Stomach (tissue), 4 donors: ENCODE data around the gene STIM1.

ENCODE experiments used
- EP300 ChIP-seq: sonication (generic); formaldehyde crosslinking; IDR thresholded peaks from one replicate; pipeline ENCODE4 v1.6.1; 2017; ENCODE audit warnings: antibody characterized with exemption
- POLR2A ChIP-seq, 4 donors: fragments of 450-650 bp; IDR thresholded peaks; one replicate each; pipeline ENCODE4 v1.6.1; 2016; ENCODE audit warnings: antibody characterized with exemption in 4 of 4, control low read depth in 2 of 4, mild to moderate bottlenecking in 1 of 4, moderate library complexity in 1 of 4
- POLR2AphosphoS5 ChIP-seq, 3 donors: sonication (generic); formaldehyde crosslinking; IDR thresholded peaks; one replicate each; pipeline ENCODE4 v1.6.1; 2016; ENCODE audit warnings: antibody characterized with exemption in 3 of 3
- TF ChIP-seq, protein P1 (sequence below), 7 experiments: fragments of 450-650 bp in 4 of 7; fragments of 200-600 bp in 3 of 7; sonication (generic) in 3 of 7; IDR thresholded peaks; one replicate each; pipeline ENCODE4 v1.5.1; 2016 to 2019; ENCODE audit warnings: antibody characterized with exemption in 7 of 7, control low read depth in 2 of 7, mild to moderate bottlenecking in 1 of 7

DNA sequence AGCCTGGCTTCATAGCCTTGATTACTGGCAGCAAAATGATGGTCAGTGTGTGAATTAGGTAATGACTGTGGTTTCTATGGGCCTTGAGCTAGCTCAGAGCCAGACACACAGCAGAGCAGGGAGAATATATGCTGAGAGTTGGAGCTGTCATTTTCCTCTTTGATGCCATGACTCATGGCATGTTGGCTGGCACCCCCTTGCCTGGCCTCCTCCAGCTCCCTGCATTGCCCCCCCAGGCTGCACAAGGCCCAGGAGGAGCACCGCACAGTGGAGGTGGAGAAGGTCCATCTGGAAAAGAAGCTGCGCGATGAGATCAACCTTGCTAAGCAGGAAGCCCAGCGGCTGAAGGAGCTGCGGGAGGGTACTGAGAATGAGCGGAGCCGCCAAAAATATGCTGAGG lies 218.8 kb downstream of the STIM1 start:
- TF ChIP-seq EP300 (no peak), POLR2AphosphoS5 (IDR thresholded peaks at IDR 0.05) (no peak), POLR2A (IDR thresholded peaks at IDR 0.05) (no peak)
- TF ChIP-seq, protein P1, sequence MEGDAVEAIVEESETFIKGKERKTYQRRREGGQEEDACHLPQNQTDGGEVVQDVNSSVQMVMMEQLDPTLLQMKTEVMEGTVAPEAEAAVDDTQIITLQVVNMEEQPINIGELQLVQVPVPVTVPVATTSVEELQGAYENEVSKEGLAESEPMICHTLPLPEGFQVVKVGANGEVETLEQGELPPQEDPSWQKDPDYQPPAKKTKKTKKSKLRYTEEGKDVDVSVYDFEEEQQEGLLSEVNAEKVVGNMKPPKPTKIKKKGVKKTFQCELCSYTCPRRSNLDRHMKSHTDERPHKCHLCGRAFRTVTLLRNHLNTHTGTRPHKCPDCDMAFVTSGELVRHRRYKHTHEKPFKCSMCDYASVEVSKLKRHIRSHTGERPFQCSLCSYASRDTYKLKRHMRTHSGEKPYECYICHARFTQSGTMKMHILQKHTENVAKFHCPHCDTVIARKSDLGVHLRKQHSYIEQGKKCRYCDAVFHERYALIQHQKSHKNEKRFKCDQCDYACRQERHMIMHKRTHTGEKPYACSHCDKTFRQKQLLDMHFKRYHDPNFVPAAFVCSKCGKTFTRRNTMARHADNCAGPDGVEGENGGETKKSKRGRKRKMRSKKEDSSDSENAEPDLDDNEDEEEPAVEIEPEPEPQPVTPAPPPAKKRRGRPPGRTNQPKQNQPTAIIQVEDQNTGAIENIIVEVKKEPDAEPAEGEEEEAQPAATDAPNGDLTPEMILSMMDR (IDR thresholded peaks at IDR 0.05), result no peak
